ENCODE data around the gene RPEL1.

DNA sequence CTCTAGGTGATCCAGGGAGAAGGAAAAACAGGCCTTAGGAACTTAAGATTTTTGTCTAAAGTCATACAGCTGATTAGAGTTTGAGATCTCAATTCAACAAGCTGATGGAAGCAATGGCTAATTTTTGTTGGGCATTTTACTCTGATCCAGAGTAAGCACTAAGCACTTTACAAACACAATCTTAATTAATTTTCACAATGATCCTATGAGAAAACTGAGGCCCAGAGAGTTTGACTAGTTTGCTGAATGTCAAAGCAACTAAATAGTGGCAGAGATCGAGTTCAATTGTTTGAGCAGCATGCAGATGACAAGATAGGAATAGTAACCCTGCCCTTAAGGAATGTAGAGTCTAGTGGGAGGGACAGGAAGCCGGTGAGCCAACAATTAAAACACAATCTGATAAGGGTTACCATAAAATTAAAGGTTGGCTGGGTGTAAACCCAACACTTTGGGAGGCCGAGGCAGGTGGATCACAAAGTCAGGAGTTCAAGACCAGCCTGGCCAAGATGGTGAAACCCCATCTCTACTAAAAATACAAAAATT lies 13.5 kb upstream of the RPEL1 start:
- TF ChIP-seq, protein P1, sequence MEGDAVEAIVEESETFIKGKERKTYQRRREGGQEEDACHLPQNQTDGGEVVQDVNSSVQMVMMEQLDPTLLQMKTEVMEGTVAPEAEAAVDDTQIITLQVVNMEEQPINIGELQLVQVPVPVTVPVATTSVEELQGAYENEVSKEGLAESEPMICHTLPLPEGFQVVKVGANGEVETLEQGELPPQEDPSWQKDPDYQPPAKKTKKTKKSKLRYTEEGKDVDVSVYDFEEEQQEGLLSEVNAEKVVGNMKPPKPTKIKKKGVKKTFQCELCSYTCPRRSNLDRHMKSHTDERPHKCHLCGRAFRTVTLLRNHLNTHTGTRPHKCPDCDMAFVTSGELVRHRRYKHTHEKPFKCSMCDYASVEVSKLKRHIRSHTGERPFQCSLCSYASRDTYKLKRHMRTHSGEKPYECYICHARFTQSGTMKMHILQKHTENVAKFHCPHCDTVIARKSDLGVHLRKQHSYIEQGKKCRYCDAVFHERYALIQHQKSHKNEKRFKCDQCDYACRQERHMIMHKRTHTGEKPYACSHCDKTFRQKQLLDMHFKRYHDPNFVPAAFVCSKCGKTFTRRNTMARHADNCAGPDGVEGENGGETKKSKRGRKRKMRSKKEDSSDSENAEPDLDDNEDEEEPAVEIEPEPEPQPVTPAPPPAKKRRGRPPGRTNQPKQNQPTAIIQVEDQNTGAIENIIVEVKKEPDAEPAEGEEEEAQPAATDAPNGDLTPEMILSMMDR (conservative IDR thresholded peaks at IDR 0.05; ENCODE audit: low read depth, low read length), result no peak
- no peak for TF ChIP-seq EZH2 (IDR thresholded peaks at IDR 0.05; ENCODE audit: borderline replicate concordance, low read depth, low read length, poor library complexity, severe bottlenecking)
